Peyer's patch (tissue), 4 donors: ENCODE data around the gene MTX3. TPM values are rescaled to one million over a fixed set of nuclear protein-coding genes. Genes with fewer than 3 reads are reported as not detected.

Source experiments
- DNase-seq, 3 donors: peaks; one replicate each; pipeline ENCODE4 v3.0.0-alpha.2; 2017 to 2019
- H3K27ac ChIP-seq, 4 donors: fragments of 200-600 bp; sonication (generic); one replicate each; pipeline ENCODE4 v1.5.1; 2016 to 2019
- H3K27me3 ChIP-seq, 2 donors: fragments of 200-600 bp; sonication (generic); one replicate each; pipeline ENCODE4 v1.5.1; 2019
- H3K36me3 ChIP-seq, 3 donors: fragments of 200-600 bp; sonication (generic); one replicate each; pipeline ENCODE4 v1.5.1; 2016 to 2019
- H3K4me1 ChIP-seq, 4 donors: fragments of 200-600 bp; sonication (generic); one replicate each; pipeline ENCODE4 v1.5.1; 2016 to 2019
- H3K4me3 ChIP-seq, 4 donors: fragments of 200-600 bp; sonication (generic); 1 replicate in 3 of 4; 2 replicates in 1 of 4; pipeline ENCODE4 v1.5.1; 2016 to 2019; ENCODE audit warnings: mild to moderate bottlenecking in 1 of 4
- H3K9me3 ChIP-seq, 4 donors: fragments of 200-600 bp; sonication (generic); one replicate each; pipeline ENCODE4 v1.5.1; 2016 to 2019; ENCODE audit warnings: mild to moderate bottlenecking in 1 of 4
- CTCF ChIP-seq, 6 experiments: fragments of 450-650 bp in 4 of 6; fragments of 200-600 bp in 2 of 6; sonication (generic) in 1 of 6; IDR thresholded peaks; one replicate each; pipeline ENCODE4 v1.5.1; 2017 to 2019; ENCODE audit warnings: antibody characterized with exemption in 6 of 6, mild to moderate bottlenecking in 3 of 6, moderate library complexity in 1 of 6
- POLR2A ChIP-seq, 2 donors: fragments of 450-650 bp; IDR thresholded peaks; one replicate each; pipeline ENCODE4 v1.5.1; 2017; ENCODE audit warnings: antibody characterized with exemption in 2 of 2, mild to moderate bottlenecking in 2 of 2, moderate library complexity in 2 of 2
- total RNA-seq, 4 donors: library from RNA; depleted of rRNA; stranded (reverse); fragments of >200 nt; gene quantifications; one replicate each; pipeline ENCODE4 v1.1.0, GENCODE V29; 2016

Gene MTX3
- total RNA-seq, 4 donors from 2014 or later = 8.4 to 11.6 (median 9.2) TPM

- no peaks in the 10 kb centered on the region for H3K36me3 ChIP-seq
- H3K4me1 ChIP-seq = no peaks in the 10 kb centered on the region
- no peak for DNase-seq
- no peak overlapping the region for H3K4me3 ChIP-seq
- no peak overlapping the region for H3K27ac ChIP-seq
- H3K27me3 ChIP-seq = no peaks in the 10 kb centered on the region
- TF ChIP-seq POLR2A (IDR thresholded peaks at IDR 0.05) = no peak
- TF ChIP-seq CTCF (IDR thresholded peaks at IDR 0.05) = no peak
- no peaks in the 10 kb centered on the region for H3K9me3 ChIP-seq
Observed at GRCh38 chr5:79955356-79955895, 35.6 kb downstream of the MTX3 start.

GRCh38 chr5:79954620-79955019 is 36.4 kb downstream of the MTX3 start:
- Histone ChIP-seq H3K9me3 (no peaks in the 10 kb centered on the region), H3K36me3 (no peaks in the 10 kb centered on the region), H3K4me3 (no peak overlapping the region), H3K27ac (no peak overlapping the region), H3K27me3 (no peaks in the 10 kb centered on the region), H3K4me1 (no peaks in the 10 kb centered on the region)
- TF ChIP-seq CTCF (IDR thresholded peaks at IDR 0.05) (no peak), POLR2A (IDR thresholded peaks at IDR 0.05) (no peak)
- no peak for DNase-seq

GRCh38 chr5:79947567-79947966 is 43.5 kb downstream of the MTX3 start:
- no peaks in the 10 kb centered on the region for H3K27me3 ChIP-seq
- TF ChIP-seq CTCF (IDR thresholded peaks at IDR 0.05) (no peak), POLR2A (IDR thresholded peaks at IDR 0.05) (no peak)
- no peak overlapping the region for H3K27ac ChIP-seq
- H3K4me1 ChIP-seq = no peaks in the 10 kb centered on the region
- H3K36me3 ChIP-seq = no peaks in the 10 kb centered on the region
- H3K4me3 ChIP-seq = no peak overlapping the region
- DNase-seq = no peak
- no peaks in the 10 kb centered on the region for H3K9me3 ChIP-seq

GRCh38 chr5:79938468-79938867 is 52.6 kb downstream of the MTX3 start:
- Histone ChIP-seq H3K27ac (no peak overlapping the region), H3K4me3 (no peak overlapping the region), H3K9me3 (no peaks in the 10 kb centered on the region), H3K36me3 (no peaks in the 10 kb centered on the region), H3K27me3 (no peaks in the 10 kb centered on the region), H3K4me1 (no peaks in the 10 kb centered on the region)
- DNase-seq = no peak
- TF ChIP-seq POLR2A (IDR thresholded peaks at IDR 0.05) (no peak), CTCF (IDR thresholded peaks at IDR 0.05) (no peak)

GRCh38 chr5:79936646-79937216 is 54.3 kb downstream of the MTX3 start:
- H3K4me3 ChIP-seq = no peak overlapping the region
- TF ChIP-seq CTCF (IDR thresholded peaks at IDR 0.05) (no peak), POLR2A (IDR thresholded peaks at IDR 0.05) (no peak)
- no peak overlapping the region for H3K27ac ChIP-seq

More at GRCh38 chr5:79936646-79937216, 54.3 kb downstream of the MTX3 start:
- Histone ChIP-seq H3K4me1 (no peaks in the 10 kb centered on the region), H3K36me3 (no peaks in the 10 kb centered on the region), H3K27me3 (no peaks in the 10 kb centered on the region), H3K9me3 (no peaks in the 10 kb centered on the region)
- no peak for DNase-seq
